K562 (cell line): ENCODE results near the gene HADHB. TPM values are rescaled to one million over a fixed set of nuclear protein-coding genes. Genes with fewer than 3 reads are reported as not detected.

Source experiments
- ATAC-seq: fragments of 200-7000 bp; cut with Tn5 transposase; 3 replicates; pipeline ENCODE4 v1.9.1; 2020; ENCODE audit warnings: moderate library complexity
- BruUV-seq: library from RNA; stranded (reverse); fragments of 400-500 nt; replicated peaks from 2 replicates; lab custom pipeline; 2021; lab: Mats Ljungman, UMichigan
- CTCF ChIA-PET: fragments of 300-600 bp; formaldehyde crosslinking; extraction: SDS; loops from one replicate; lab custom pipeline; 2021; ENCODE audit warnings: low intra/inter-chr PET ratio; lab: Yijun Ruan, JAX
- POLR2A ChIA-PET: fragments of 300-600, 350-650 bp; sonication (Branson Sonifier 250); formaldehyde crosslinking; extraction: SDS; loops from one replicate; lab custom pipeline; 2021; ENCODE audit warnings: antibody characterized with exemption, inconsistent platforms; lab: Yijun Ruan, JAX
- DNase-seq, 4 experiments: peaks; one replicate each; pipeline versions ENCODE4 v3.0.0 to v3.0.0-alpha.2; 2011 to 2018; ENCODE audit warnings: low spot score in 3 of 4, mixed read lengths in 3 of 4; ENCODE audit errors: extremely low read depth in 1 of 4
- FAIRE-seq: peaks from 2 replicates; lab custom pipeline; 2011; peaks lifted over from hg19 to GRCh38; lab: Jason Lieb, UNC
- H2AFZ ChIP-seq: 2 replicates; pipeline ENCODE4 v1.6.0; 2011; ENCODE audit warnings: low read depth, low read length, control low read depth, inconsistent platforms
- H3K27ac ChIP-seq: fragments of 200-600 bp; 3 replicates; pipeline ENCODE4 v1.8.0; 2011; ENCODE audit warnings: low read depth, mild to moderate bottlenecking, control low read depth, inconsistent platforms, low read length, moderate library complexity, mixed read lengths; ENCODE audit errors: extremely low read depth
- H3K27me3 ChIP-seq, 2 experiments: fragments of 300-600 bp in 1 of 2; 2 replicates in 1 of 2; 3 replicates in 1 of 2; pipeline versions ENCODE4 v1.6.0 to v1.8.0; 2011; ENCODE audit warnings: inconsistent platforms in 2 of 2, low read length in 2 of 2, mild to moderate bottlenecking in 1 of 2, mixed read lengths in 1 of 2, moderate library complexity in 1 of 2; ENCODE audit not compliant: control insufficient read depth in 2 of 2, insufficient read depth in 2 of 2
- H3K36me3 ChIP-seq: fragments of 300-600 bp; 3 replicates; pipeline ENCODE4 v1.8.0; 2011; ENCODE audit warnings: mild to moderate bottlenecking, low read length, inconsistent platforms; ENCODE audit not compliant: control insufficient read depth, insufficient read depth
- H3K4me1 ChIP-seq, 2 experiments: fragments of 200-600 bp in 1 of 2; replicated peaks in 1 of 2; 2 replicates in 1 of 2; 3 replicates in 1 of 2; pipeline versions ENCODE4 v1.5.1 to v1.8.0; 2011; ENCODE audit warnings: inconsistent platforms in 2 of 2, low read length in 2 of 2, mild to moderate bottlenecking in 1 of 2, mixed read lengths in 1 of 2, moderate library complexity in 1 of 2; ENCODE audit not compliant: control insufficient read depth in 2 of 2, insufficient read depth in 2 of 2
- H3K4me2 ChIP-seq: 2 replicates; pipeline ENCODE4 v1.6.1; 2011; ENCODE audit warnings: low read length, control low read depth, inconsistent platforms, mixed read lengths; ENCODE audit not compliant: insufficient read depth
- H3K4me3 ChIP-seq: fragments of 200-600 bp; sonication (generic), shearing (Covaris generic); 2 replicates; pipeline ENCODE4 v1.5.1; 2016; ENCODE audit warnings: control low read depth, inconsistent platforms
- H3K79me2 ChIP-seq: fragments of 200-600 bp; 3 replicates; pipeline ENCODE4 v1.8.0; 2011; ENCODE audit warnings: low read length, inconsistent platforms; ENCODE audit not compliant: control insufficient read depth, insufficient read depth
- H3K9ac ChIP-seq, 2 experiments: 2 replicates each; pipeline versions ENCODE4 v1.6.0 to v1.6.1; 2011; ENCODE audit warnings: low read depth in 2 of 2, low read length in 2 of 2, control low read depth in 1 of 2, inconsistent platforms in 1 of 2, mild to moderate bottlenecking in 1 of 2, mixed read lengths in 1 of 2; ENCODE audit not compliant: insufficient read depth in 1 of 2
- H3K9me1 ChIP-seq: one replicate; pipeline ENCODE4 v1.6.0; 2011; ENCODE audit warnings: inconsistent platforms, mild to moderate bottlenecking, low read length, moderate library complexity; ENCODE audit not compliant: control insufficient read depth, insufficient read depth
- H3K9me3 ChIP-seq: replicated peaks from 2 replicates; pipeline ENCODE4 v1.5.1; 2011; ENCODE audit warnings: low read depth, low read length, inconsistent platforms; ENCODE audit not compliant: control insufficient read depth, insufficient read depth
- H4K20me1 ChIP-seq: replicated peaks from 2 replicates; pipeline ENCODE4 v1.6.1; 2011; ENCODE audit warnings: low read length, inconsistent platforms, mixed read lengths; ENCODE audit not compliant: control insufficient read depth, insufficient read depth
- KHSRP ChIP-seq: fragments of 450-650 bp; IDR thresholded peaks from 2 replicates; pipeline ENCODE4 v1.6.1; 2017
- MYC ChIP-seq, 2 experiments: fragments of 250-450 bp in 1 of 2; sonication (Bioruptor Pico) in 1 of 2; IDR thresholded peaks; 2 replicates each; pipeline versions ENCODE4 v1.5.1 to v1.6.1; 2012 to 2021; ENCODE audit warnings: low read depth in 2 of 2, borderline replicate concordance in 1 of 2, improper control_type of control experiment in 1 of 2, low read length in 1 of 2, mild to moderate bottlenecking in 1 of 2, moderate library complexity in 1 of 2
- RUNX1 ChIP-seq: sonication (generic); IDR thresholded peaks from 2 replicates; pipeline ENCODE4 v1.6.1; 2016; ENCODE audit warnings: antibody characterized with exemption, low read depth
- YBX1 ChIP-seq: fragments of 450-650 bp; IDR thresholded peaks from 2 replicates; pipeline ENCODE4 v1.7.1; 2016; ENCODE audit warnings: mild to moderate bottlenecking
- ZNF24 ChIP-seq: fragments of 450-650 bp; IDR thresholded peaks from 2 replicates; pipeline ENCODE4 v1.6.1; 2016
- ZNF263 ChIP-seq: sonication (generic); formaldehyde crosslinking; IDR thresholded peaks from 2 replicates; pipeline ENCODE4 v1.8.0; 2022; ENCODE audit warnings: mild to moderate bottlenecking, missing genetic modification reagents, borderline replicate concordance
- ZNF507 ChIP-seq: conservative IDR thresholded peaks from 2 replicates; pipeline ENCODE4 v1.6.1; 2017; ENCODE audit warnings: missing genetic modification characterization, missing compliant biosample characterization
- ZNF561 ChIP-seq: fragments of 450-650 bp; formaldehyde crosslinking; conservative IDR thresholded peaks from 2 replicates; pipeline ENCODE4 v1.4.0; 2020; ENCODE audit warnings: mild to moderate bottlenecking, moderate library complexity
- ZNF77 ChIP-seq: fragments of 250-450 bp; sonication (Bioruptor Pico); IDR thresholded peaks from 2 replicates; pipeline ENCODE4 v1.5.0; 2020
- WGBS: fragments of 100-300 bp; shearing (Covaris generic); methylation state at CpG from one replicate; pipeline ENCODE4 v1.1.6; 2016; ENCODE audit warnings: low coverage, mixed read lengths; ENCODE audit not compliant: insufficient coverage; ENCODE audit errors: missing lambda C conversion rate; 5-methylcytosine and 5-hydroxymethylcytosine counted together
- in situ Hi-C: fragments of 300-500 bp; cut with MboI; formaldehyde crosslinking; loops from 4 replicates; pipeline ENCODE4 v1.15.0; 2018; ENCODE audit warnings: inconsistent platforms, mixed read lengths
- intact Hi-C: fragments of 100-400 bp; cut with micrococcal nuclease; formaldehyde crosslinking; loops from 2 replicates; pipeline ENCODE4 v1.14.2; 2022
- polyA plus RNA-seq, 8 experiments: library from polyadenylated mRNA; depleted of rRNA in 4 of 8; stranded (reverse) in 5 of 8; unstranded in 3 of 8; fragments of >200 nt; fragmentation: Nextera tagmentation in 2 of 8; fragmentation: Illumina TruSeq in 1 of 8; extraction: Ambion mirVana in 2 of 8; extraction: Trizol in 1 of 8; gene quantifications; 2 replicates each; pipeline versions ENCODE4 v1.2.1 to v1.2.3, GENCODE V29; 2011 to 2014; ENCODE audit warnings: inconsistent platforms in 1 of 8, missing spikeins in 1 of 8
- total RNA-seq, 7 experiments: library from RNA; depleted of rRNA in 6 of 7; stranded (reverse); fragments of >200 nt in 6 of 7; fragmentation: Illumina TruSeq in 2 of 7; extraction: Trizol in 2 of 7; gene quantifications; 2 replicates each; pipeline versions ENCODE4 v1.2.1 to v1.2.3, GENCODE V29; 2011 to 2021; ENCODE audit warnings: low replicate concordance in 1 of 7

The HADHB gene
- total and polyA plus RNA-seq, 9 of the 15 experiments (the other 6 are each of a cell fraction or from before 2014, with no cell fraction given) = 67.3 to 199 (median 100) TPM

DNA sequence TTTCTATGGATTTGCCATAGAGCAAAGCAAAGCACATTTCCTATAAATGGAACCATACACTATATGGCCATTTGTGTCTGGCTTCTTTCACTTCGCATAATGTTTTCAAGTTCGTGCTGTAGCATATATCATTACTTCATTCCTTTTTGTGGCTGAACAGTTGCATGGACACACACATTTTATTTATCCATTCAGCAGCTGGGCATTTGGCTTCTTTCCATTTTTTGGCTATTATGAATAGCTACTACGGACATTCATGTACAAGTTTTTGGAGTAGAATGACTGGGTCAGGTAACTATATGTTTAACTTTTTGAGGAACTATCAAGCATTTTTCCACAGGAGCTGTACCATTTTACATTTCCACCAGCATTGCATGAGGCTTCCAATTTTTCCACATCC, 90.5 kb downstream of the HADHB start:
- no peak for FAIRE-seq
- in situ Hi-C loops = no loop called here
- ChIA-PET POLR2A (interaction anchor here (0.7 to 2.7 kb wide), 2 partner anchors 10 to 211 kb away, joined by 3 to 11 read pairs; partner anchors contain the start of gene SELENOI), CTCF (no interaction called here)
- Histone ChIP-seq H4K20me1 (no peaks in the 10 kb centered on the region), H3K4me2 (no peak overlapping the region), H3K27ac (no peak overlapping the region), H3K79me2 (no peaks in the 10 kb centered on the region), H3K4me3 (no peak overlapping the region), H2AFZ (peak overlapping the region; percentile 46; the same call in 1 of the 2 replicates), H3K36me3 (no peaks in the 10 kb centered on the region), H3K9me1 (no peaks in the 10 kb centered on the region), H3K9ac (no peak overlapping the region), H3K9me3 (no peaks in the 10 kb centered on the region), H3K27me3 (no peaks in the 10 kb centered on the region), H3K4me1 (peaks cover 2 to 23% of the 10 kb centered on the region in 2 experiments; a peak in 4 of 5 replicates)
- no peak for DNase-seq
- no TSS peak for BruUV-seq
- no peak for ATAC-seq
- intact Hi-C loops = no loop called here
- WGBS = 13% methylated on average over 3 of the region's 3 CpGs
- TF ChIP-seq ZNF507 (tag) = no peak
- TF ChIP-seq KHSRP = no peak
- no peak for TF ChIP-seq ZNF561
- no peak for TF ChIP-seq ZNF263
- TF ChIP-seq RUNX1 = no peak
- no peak for TF ChIP-seq YBX1
- TF ChIP-seq ZNF24 = peak; percentile 58; the same call in 1 of the 2 replicates
- TF ChIP-seq ZNF77 (CRISPR knock-in tag) = no peak
- TF ChIP-seq MYC (IDR thresholded peaks at IDR 0.05; ENCODE audit: low read depth, low read length) = no peak
- TF ChIP-seq MYC (CRISPR knock-in tag; IDR thresholded peaks at IDR 0.05; ENCODE audit: borderline replicate concordance, low read depth) = no peak
